ENCODE measurements around the gene SPRED2. TPM values are rescaled to one million over a fixed set of nuclear protein-coding genes. Genes with fewer than 3 reads are reported as not detected.

The SPRED2 gene
- total and polyA plus RNA-seq, 2 experiments from 2014 or later, result 19.7 to 20.3 TPM

GRCh38 chr2:65379721-65380171 is 52.7 kb downstream of the SPRED2 start:
- 58 to 61% methylated on average over 3 of the region's 3 CpGs for WGBS, 2 experiments (ENCODE audit: low coverage in 1 of 2, low lambda C conversion rate in 2 of 2, missing lambda C conversion rate in 2 of 2)
- H3K36me3 ChIP-seq (ENCODE audit: low read depth), result no peaks in the 10 kb centered on the region
- H4K20me1 ChIP-seq (ENCODE audit: insufficient read depth), result no peaks in the 10 kb centered on the region
- in situ Hi-C loops (cut with MboI), result no loop called here
- no peak overlapping the region for H3K4me3 ChIP-seq
- H3K27me3 ChIP-seq (replicated peaks; ENCODE audit: insufficient read depth), result no peaks in the 10 kb centered on the region
- H3K4me2 ChIP-seq (ENCODE audit: unreplicated experiment), result no peak overlapping the region
- H3K9me2 ChIP-seq (ENCODE audit: insufficient read depth), result no peaks in the 10 kb centered on the region
- no peaks in the 10 kb centered on the region for H3K9me3 ChIP-seq (ENCODE audit: low read depth)
- peaks cover 60% of the 10 kb centered on the region for H3K4me1 ChIP-seq (ENCODE audit: insufficient read depth)
- no peak overlapping the region for H3K9ac ChIP-seq
- no peak overlapping the region for H2AFZ ChIP-seq
- TF ChIP-seq EZH2 (IDR thresholded peaks at IDR 0.05; ENCODE audit: insufficient read depth, poor library complexity, severe bottlenecking), result no peak
- no peak for TF ChIP-seq EZH2phosphoT487 (IDR thresholded peaks at IDR 0.05; ENCODE audit: insufficient read depth, low read depth)
- peaks cover 36% of the 10 kb centered on the region for H3F3A ChIP-seq (ENCODE audit: insufficient read depth)
- H3K27ac ChIP-seq, result no peak overlapping the region
- DNase-seq, result no peak
- H3K79me2 ChIP-seq (ENCODE audit: insufficient read depth), result peaks cover 94% of the 10 kb centered on the region

GRCh38 chr2:65379223-65379622 is 53.2 kb downstream of the SPRED2 start:
- peaks cover 94% of the 10 kb centered on the region for H3K79me2 ChIP-seq (ENCODE audit: insufficient read depth)
- peaks cover 60% of the 10 kb centered on the region for H3K4me1 ChIP-seq (ENCODE audit: insufficient read depth)
- WGBS, 2 experiments (ENCODE audit: low coverage in 1 of 2, low lambda C conversion rate in 2 of 2, missing lambda C conversion rate in 2 of 2), result 96 to 97% methylated on average over 2 of the region's 2 CpGs
- H3K9me2 ChIP-seq (ENCODE audit: insufficient read depth), result no peaks in the 10 kb centered on the region
- no peak overlapping the region for H3K27ac ChIP-seq
- no peak for DNase-seq
- no peak overlapping the region for H2AFZ ChIP-seq
- TF ChIP-seq EZH2phosphoT487 (IDR thresholded peaks at IDR 0.05; ENCODE audit: insufficient read depth, low read depth) (no peak), EZH2 (IDR thresholded peaks at IDR 0.05; ENCODE audit: insufficient read depth, poor library complexity, severe bottlenecking) (no peak)
- no peaks in the 10 kb centered on the region for H3K27me3 ChIP-seq (replicated peaks; ENCODE audit: insufficient read depth)
- no peak overlapping the region for H3K4me2 ChIP-seq (ENCODE audit: unreplicated experiment)
- H4K20me1 ChIP-seq (ENCODE audit: insufficient read depth), result no peaks in the 10 kb centered on the region
- peaks cover 36% of the 10 kb centered on the region for H3F3A ChIP-seq (ENCODE audit: insufficient read depth)
- no peak overlapping the region for H3K9ac ChIP-seq
- H3K9me3 ChIP-seq (ENCODE audit: low read depth), result no peaks in the 10 kb centered on the region
- H3K4me3 ChIP-seq, result no peak overlapping the region
- in situ Hi-C loops (cut with MboI), result no loop called here
- H3K36me3 ChIP-seq (ENCODE audit: low read depth), result no peaks in the 10 kb centered on the region

GRCh38 chr2:65378290-65378689 is 54.1 kb downstream of the SPRED2 start:
- Histone ChIP-seq H3K4me2 (ENCODE audit: unreplicated experiment) (peak overlapping the region; percentile 39), H3K9me3 (ENCODE audit: low read depth) (no peaks in the 10 kb centered on the region), H3K4me1 (ENCODE audit: insufficient read depth) (peaks cover 51% of the 10 kb centered on the region), H3K9ac (no peak overlapping the region), H3K4me3 (no peak overlapping the region), H3K9me2 (ENCODE audit: insufficient read depth) (no peaks in the 10 kb centered on the region), H2AFZ (no peak overlapping the region), H3K79me2 (ENCODE audit: insufficient read depth) (peaks cover 94% of the 10 kb centered on the region), H3K27me3 (replicated peaks; ENCODE audit: insufficient read depth) (no peaks in the 10 kb centered on the region), H3K36me3 (ENCODE audit: low read depth) (no peaks in the 10 kb centered on the region), H4K20me1 (ENCODE audit: insufficient read depth) (no peaks in the 10 kb centered on the region), H3K27ac (peak overlapping the region; percentile 57), H3F3A (ENCODE audit: insufficient read depth) (peaks cover 31% of the 10 kb centered on the region)
- in situ Hi-C loops (cut with MboI), result no loop called here
- TF ChIP-seq EZH2phosphoT487 (IDR thresholded peaks at IDR 0.05; ENCODE audit: insufficient read depth, low read depth) (no peak), EZH2 (IDR thresholded peaks at IDR 0.05; ENCODE audit: insufficient read depth, poor library complexity, severe bottlenecking) (no peak)
- 84 to 86% methylated on average over 4 of the region's 4 CpGs for WGBS, 2 experiments (ENCODE audit: low coverage in 1 of 2, low lambda C conversion rate in 2 of 2, missing lambda C conversion rate in 2 of 2)
- no peak for DNase-seq

GRCh38 chr2:65377556-65378192 is 54.7 kb downstream of the SPRED2 start:
- Histone ChIP-seq H3K79me2 (ENCODE audit: insufficient read depth) (peaks cover 96% of the 10 kb centered on the region), H3K4me2 (ENCODE audit: unreplicated experiment) (peak overlapping the region; percentile 39), H2AFZ (no peak overlapping the region), H3K4me1 (ENCODE audit: insufficient read depth) (peaks cover 45% of the 10 kb centered on the region), H3K9me2 (ENCODE audit: insufficient read depth) (no peaks in the 10 kb centered on the region), H3K27me3 (replicated peaks; ENCODE audit: insufficient read depth) (no peaks in the 10 kb centered on the region), H3K9ac (no peak overlapping the region), H3F3A (ENCODE audit: insufficient read depth) (peaks cover 27% of the 10 kb centered on the region), H3K4me3 (peak overlapping the region; percentile 26; the same call in 1 of the 2 replicates), H3K9me3 (ENCODE audit: low read depth) (no peaks in the 10 kb centered on the region), H3K27ac (peak overlapping the region; percentile 57), H4K20me1 (ENCODE audit: insufficient read depth) (no peaks in the 10 kb centered on the region), H3K36me3 (ENCODE audit: low read depth) (no peaks in the 10 kb centered on the region)
- in situ Hi-C loops (cut with MboI), result no loop called here
- 41 to 42% methylated on average over 5 of the region's 5 CpGs for WGBS, 2 experiments (ENCODE audit: low coverage in 1 of 2, low lambda C conversion rate in 2 of 2, missing lambda C conversion rate in 2 of 2)
- no peak for TF ChIP-seq EZH2phosphoT487 (IDR thresholded peaks at IDR 0.05; ENCODE audit: insufficient read depth, low read depth)
- no peak for TF ChIP-seq EZH2 (IDR thresholded peaks at IDR 0.05; ENCODE audit: insufficient read depth, poor library complexity, severe bottlenecking)
- DNase-seq, result peak; percentile 92
